Loucy (cell line): Measurements from ENCODE around the gene KBTBD8.

Experiments
- H2AFZ ChIP-seq: fragments of 200-600 bp; sonication (generic); 2 replicates; pipeline ENCODE4 v1.6.0; 2016; ENCODE audit warnings: antibody characterized with exemption, mild to moderate bottlenecking, low read length, moderate library complexity
- H3F3A ChIP-seq: fragments of 200-600 bp; 2 replicates; pipeline ENCODE4 v1.6.0; 2016; ENCODE audit warnings: antibody characterized with exemption, low read depth, mild to moderate bottlenecking
- H3K27me3 ChIP-seq: fragments of 200-600 bp; sonication (generic); 2 replicates; pipeline ENCODE4 v1.6.1; 2014; ENCODE audit warnings: low read length, mild to moderate bottlenecking; ENCODE audit not compliant: insufficient read depth, poor library complexity, severe bottlenecking
- H3K36me3 ChIP-seq: fragments of 200-600 bp; sonication (generic); 2 replicates; pipeline ENCODE4 v1.6.1; 2016; ENCODE audit warnings: low read length; ENCODE audit not compliant: insufficient read depth
- H3K4me1 ChIP-seq: fragments of 200-600 bp; sonication (generic); 2 replicates; pipeline ENCODE4 v1.5.1; 2014; ENCODE audit warnings: low read length, mild to moderate bottlenecking; ENCODE audit not compliant: insufficient read depth, poor library complexity, severe bottlenecking
- H3K4me2 ChIP-seq: fragments of 200-600 bp; sonication (generic); 2 replicates; pipeline ENCODE4 v1.6.0; 2014; ENCODE audit warnings: antibody characterized with exemption, low read length, low read depth, mild to moderate bottlenecking; ENCODE audit not compliant: poor library complexity, severe bottlenecking
- H3K4me3 ChIP-seq: fragments of 200-600 bp; sonication (generic); 2 replicates; pipeline ENCODE4 v1.5.1; 2014; ENCODE audit warnings: low read length, mild to moderate bottlenecking, mixed read lengths; ENCODE audit not compliant: poor library complexity, severe bottlenecking
- H3K79me2 ChIP-seq: fragments of 200-600 bp; sonication (generic); 2 replicates; pipeline ENCODE4 v1.6.1; 2014; ENCODE audit warnings: low read length; ENCODE audit not compliant: insufficient read depth
- H3K9ac ChIP-seq: fragments of 200-600 bp; sonication (generic); 2 replicates; pipeline ENCODE4 v1.6.0; 2014; ENCODE audit warnings: mild to moderate bottlenecking, low read depth, low read length, moderate library complexity; ENCODE audit not compliant: poor library complexity, severe bottlenecking
- H3K9me2 ChIP-seq: fragments of 200-600 bp; sonication (generic); replicated peaks from 2 replicates; pipeline ENCODE4 v1.6.1; 2016; ENCODE audit warnings: low read depth, low read length, mixed read lengths
- H3K9me3 ChIP-seq: fragments of 200-600 bp; sonication (generic); 2 replicates; pipeline ENCODE4 v1.6.1; 2014; ENCODE audit warnings: mild to moderate bottlenecking, antibody characterized with exemption, low read length, low read depth; ENCODE audit not compliant: insufficient read depth
- H4K20me1 ChIP-seq: fragments of 200-600 bp; sonication (generic); 2 replicates; pipeline ENCODE4 v1.6.0; 2014; ENCODE audit warnings: antibody characterized with exemption, low read length, mild to moderate bottlenecking; ENCODE audit not compliant: insufficient read depth, poor library complexity, severe bottlenecking
- EZH2phosphoT487 ChIP-seq: fragments of 200-600 bp; IDR thresholded peaks from 2 replicates; pipeline ENCODE4 v1.6.1; 2018; ENCODE audit warnings: antibody characterized with exemption, mild to moderate bottlenecking, moderate library complexity, borderline replicate concordance
- TF ChIP-seq, protein P1 (sequence below): fragments of 200-600 bp; sonication (generic); conservative IDR thresholded peaks from 2 replicates; pipeline ENCODE4 v1.5.1; 2014; ENCODE audit warnings: mild to moderate bottlenecking, antibody characterized with exemption, low read length

KBTBD8 gene

DNA sequence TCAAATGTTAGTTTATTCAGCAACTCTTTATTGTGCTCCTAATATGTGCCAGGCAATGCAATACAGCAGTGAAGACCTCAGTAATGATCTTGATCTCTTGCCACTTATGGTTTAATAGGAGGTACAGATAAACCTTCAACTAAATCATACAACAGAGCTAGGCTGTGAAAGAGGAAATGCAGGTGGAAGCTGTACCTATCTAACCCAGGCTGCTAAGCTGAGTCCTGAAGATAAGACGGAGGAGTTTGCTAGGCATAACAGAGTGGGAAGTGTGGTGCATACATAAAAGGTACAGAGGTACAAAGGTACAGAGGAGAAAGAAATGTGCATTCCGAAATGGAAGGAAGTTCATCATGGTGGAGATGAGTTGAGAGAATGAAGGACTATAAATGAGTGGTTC, 35.0 kb downstream of the KBTBD8 start:
- Histone ChIP-seq H3K4me1 (peaks cover 12% of the 10 kb centered on the region), H3K4me3 (no peak overlapping the region), H2AFZ (no peak overlapping the region), H3K9ac (no peak overlapping the region), H3K79me2 (no peaks in the 10 kb centered on the region), H3F3A (peaks cover 4% of the 10 kb centered on the region; the same call in 1 of the 2 replicates), H3K9me2 (no peaks in the 10 kb centered on the region), H3K27me3 (no peaks in the 10 kb centered on the region), H3K9me3 (no peaks in the 10 kb centered on the region), H4K20me1 (no peaks in the 10 kb centered on the region), H3K4me2 (no peak overlapping the region), H3K36me3 (no peaks in the 10 kb centered on the region)
- TF ChIP-seq EZH2phosphoT487 = no peak
- TF ChIP-seq, protein P1, sequence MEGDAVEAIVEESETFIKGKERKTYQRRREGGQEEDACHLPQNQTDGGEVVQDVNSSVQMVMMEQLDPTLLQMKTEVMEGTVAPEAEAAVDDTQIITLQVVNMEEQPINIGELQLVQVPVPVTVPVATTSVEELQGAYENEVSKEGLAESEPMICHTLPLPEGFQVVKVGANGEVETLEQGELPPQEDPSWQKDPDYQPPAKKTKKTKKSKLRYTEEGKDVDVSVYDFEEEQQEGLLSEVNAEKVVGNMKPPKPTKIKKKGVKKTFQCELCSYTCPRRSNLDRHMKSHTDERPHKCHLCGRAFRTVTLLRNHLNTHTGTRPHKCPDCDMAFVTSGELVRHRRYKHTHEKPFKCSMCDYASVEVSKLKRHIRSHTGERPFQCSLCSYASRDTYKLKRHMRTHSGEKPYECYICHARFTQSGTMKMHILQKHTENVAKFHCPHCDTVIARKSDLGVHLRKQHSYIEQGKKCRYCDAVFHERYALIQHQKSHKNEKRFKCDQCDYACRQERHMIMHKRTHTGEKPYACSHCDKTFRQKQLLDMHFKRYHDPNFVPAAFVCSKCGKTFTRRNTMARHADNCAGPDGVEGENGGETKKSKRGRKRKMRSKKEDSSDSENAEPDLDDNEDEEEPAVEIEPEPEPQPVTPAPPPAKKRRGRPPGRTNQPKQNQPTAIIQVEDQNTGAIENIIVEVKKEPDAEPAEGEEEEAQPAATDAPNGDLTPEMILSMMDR = no peak

DNA sequence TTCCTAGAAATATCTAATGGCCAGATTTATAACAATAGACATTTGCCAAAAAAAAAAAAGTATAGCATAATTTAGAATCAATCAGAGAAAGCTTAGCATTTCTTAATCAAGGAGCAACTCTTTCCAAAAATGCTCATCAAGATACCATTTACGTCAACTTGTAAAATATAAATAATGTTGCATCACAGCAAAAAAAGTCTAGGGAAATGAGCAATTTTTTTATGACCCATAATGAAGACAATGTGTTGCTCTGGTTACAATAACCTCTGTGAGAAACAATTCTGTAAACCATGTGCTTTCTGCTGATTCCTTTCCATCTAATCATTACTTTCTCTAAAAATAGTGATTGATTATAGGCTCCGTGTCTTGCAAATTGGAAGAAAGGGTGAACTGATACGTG, 36.3 kb downstream of the KBTBD8 start:
- Histone ChIP-seq H4K20me1 (no peaks in the 10 kb centered on the region), H3K4me2 (no peak overlapping the region), H3K9me3 (no peaks in the 10 kb centered on the region), H3K4me3 (no peak overlapping the region), H3K9me2 (no peaks in the 10 kb centered on the region), H3F3A (peaks cover 4% of the 10 kb centered on the region; the same call in 1 of the 2 replicates), H3K79me2 (no peaks in the 10 kb centered on the region), H3K36me3 (no peaks in the 10 kb centered on the region), H3K4me1 (peaks cover 12% of the 10 kb centered on the region), H3K9ac (no peak overlapping the region), H2AFZ (no peak overlapping the region), H3K27me3 (no peaks in the 10 kb centered on the region)
- no peak for TF ChIP-seq EZH2phosphoT487
- TF ChIP-seq, protein P1 = no peak

DNA sequence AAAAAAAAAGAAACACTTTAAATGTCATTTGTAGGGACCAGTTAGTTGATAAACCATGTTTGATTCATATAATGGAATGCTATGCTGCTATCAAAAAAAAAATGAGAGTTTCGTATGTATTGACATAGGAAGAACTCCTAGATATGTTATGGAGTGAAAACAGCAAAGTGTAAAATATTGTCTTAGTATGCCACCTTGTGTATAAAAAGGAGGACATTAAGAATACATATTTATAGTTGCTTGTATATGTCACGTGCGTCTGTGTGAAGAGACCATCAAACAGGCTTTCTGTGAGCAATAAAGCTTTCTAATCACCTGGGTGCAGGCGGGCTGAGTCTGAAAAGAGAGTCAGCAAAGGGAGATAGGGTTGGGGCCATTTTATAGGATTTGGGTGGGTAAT, 39.5 kb downstream of the KBTBD8 start:
- no peaks in the 10 kb centered on the region for H3K36me3 ChIP-seq
- H3K9me3 ChIP-seq = no peaks in the 10 kb centered on the region
- no peak overlapping the region for H2AFZ ChIP-seq
- no peaks in the 10 kb centered on the region for H3K4me1 ChIP-seq
- H3F3A ChIP-seq = no peaks in the 10 kb centered on the region
- no peak overlapping the region for H3K4me2 ChIP-seq
- no peak overlapping the region for H3K4me3 ChIP-seq
- no peaks in the 10 kb centered on the region for H3K27me3 ChIP-seq
- no peaks in the 10 kb centered on the region for H3K79me2 ChIP-seq
- TF ChIP-seq EZH2phosphoT487 = no peak
- TF ChIP-seq, protein P1 = peak; percentile 40; the same call in 1 of the 2 replicates
- no peaks in the 10 kb centered on the region for H3K9me2 ChIP-seq
- H3K9ac ChIP-seq = no peak overlapping the region
- no peaks in the 10 kb centered on the region for H4K20me1 ChIP-seq
